ENCODE measurements around the gene TMEM221. TPM values are rescaled to one million over a fixed set of nuclear protein-coding genes. Genes with fewer than 3 reads are reported as not detected.

The TMEM221 gene
- total and polyA plus RNA-seq, 10 of the 15 experiments (the other 5 are each of a cell fraction or from before 2014, with no cell fraction given) = 0.04 to 0.24 TPM; not detected in 8

- 36% methylated on average over 1 of the region's 1 CpG for WGBS (ENCODE audit: insufficient coverage, insufficient replicate concordance, low lambda C conversion rate, missing lambda C conversion rate)
- ChIA-PET RAD21 (ENCODE audit: unreplicated experiment) (interaction anchor here (0.6 to 2.2 kb wide), 6 partner anchors 18 to 98 kb away, joined by 3 to 7 read pairs (median 3); partner anchors contain the start of genes ABHD8 and MRPL34), SMC1A (ENCODE audit: uncharacterized antibody, unreplicated experiment) (interaction anchor here (0.8 to 7.5 kb wide), 7 partner anchors 30 to 122 kb away, joined by 3 to 69 read pairs (median 3); partner anchors contain the start of genes ANKLE1 and MVB12A), CTCF (interaction anchor here (0.5 to 9.4 kb wide), 20 partner anchors 16 to 132 kb away, joined by 3 to 170 read pairs (median 4); partner anchors contain the start of genes BST2 and MRPL34), POLR2A (interaction anchor here (0.6 to 1.0 kb wide), 3 partner anchors 24 to 80 kb away, joined by 3 to 8 read pairs (median 4); no protein-coding TSS in a partner anchor)
- H3K4me1 ChIP-seq (ENCODE audit: control insufficient read depth, insufficient read depth, low read length) = peaks cover 9% of the 10 kb centered on the region
- no peak overlapping the region for H3K9ac ChIP-seq (ENCODE audit: control insufficient read depth, insufficient read depth, low read length)
- no peaks in the 10 kb centered on the region for H4K20me1 ChIP-seq (ENCODE audit: control insufficient read depth, insufficient read depth)
- TF ChIP-seq HSF1 (IDR thresholded peaks at IDR 0.05; ENCODE audit: low read depth, low read length) (no peak), BMI1 (IDR thresholded peaks at IDR 0.05; ENCODE audit: borderline replicate concordance) (no peak), KAT2A (conservative IDR thresholded peaks at IDR 0.05; ENCODE audit: control insufficient read depth, low read depth, low read length) (no peak), GABPA (IDR thresholded peaks at IDR 0.05; ENCODE audit: low read depth) (no peak), NKRF (conservative IDR thresholded peaks at IDR 0.05) (no peak), ZSCAN29 (IDR thresholded peaks at IDR 0.05) (no peak), EP300 (IDR thresholded peaks at IDR 0.05; ENCODE audit: borderline replicate concordance in 1 of 2, control insufficient read depth in 1 of 2, low read depth in 2 of 2, low read length in 2 of 2) (no peak), CUX1 (IDR thresholded peaks at IDR 0.05; ENCODE audit: insufficient replicate concordance, low read depth, low read length) (no peak), CHD1 (IDR thresholded peaks at IDR 0.05; ENCODE audit: low read depth, low read length) (no peak)
- H3K79me2 ChIP-seq (ENCODE audit: control insufficient read depth, insufficient read depth, low read length) = no peaks in the 10 kb centered on the region
- H3K9me3 ChIP-seq (replicated peaks; ENCODE audit: control insufficient read depth, insufficient read depth, low read length) = no peaks in the 10 kb centered on the region; the same call in 1 of the 3 replicates
- peaks cover 2 to 3% of the 10 kb centered on the region in 2 experiments; a peak in 3 of 4 replicates for H3K27me3 ChIP-seq (replicated peaks in 1 of 2; ENCODE audit: control insufficient read depth in 2 of 2, insufficient read depth in 2 of 2, low read length in 1 of 2)
- no peak overlapping the region for H3K4me2 ChIP-seq (ENCODE audit: control insufficient read depth, insufficient read depth)
- H2AFZ ChIP-seq (ENCODE audit: control insufficient read depth, low read depth, low read length) = no peak overlapping the region
- no peak for FAIRE-seq
- no peak for DNase-seq (ENCODE audit: low read depth, low spot score)
- no peak overlapping the region for H3K27ac ChIP-seq (ENCODE audit: control insufficient read depth, insufficient read depth)
- in situ Hi-C loops (cut with MboI) (loop anchor here (5.0 kb wide), 2 partner anchors 42 to 97 kb away; no protein-coding TSS in a partner anchor), intact Hi-C loops (cut with micrococcal nuclease; ENCODE audit: unreplicated experiment) (no loop called here)
- no peak overlapping the region for H3K4me3 ChIP-seq
- no TSS peak for BruUV-seq (replicated peaks)
- no peak for ATAC-seq
- H3K36me3 ChIP-seq (ENCODE audit: control insufficient read depth in 2 of 2, insufficient read depth in 2 of 2, low read length in 1 of 2) = no peaks in the 10 kb centered on the region
Measured at GRCh38 chr19:17389288-17389687, 59.2 kb downstream of the TMEM221 start.
